ENCODE data around the gene SPATS2L.

DNA sequence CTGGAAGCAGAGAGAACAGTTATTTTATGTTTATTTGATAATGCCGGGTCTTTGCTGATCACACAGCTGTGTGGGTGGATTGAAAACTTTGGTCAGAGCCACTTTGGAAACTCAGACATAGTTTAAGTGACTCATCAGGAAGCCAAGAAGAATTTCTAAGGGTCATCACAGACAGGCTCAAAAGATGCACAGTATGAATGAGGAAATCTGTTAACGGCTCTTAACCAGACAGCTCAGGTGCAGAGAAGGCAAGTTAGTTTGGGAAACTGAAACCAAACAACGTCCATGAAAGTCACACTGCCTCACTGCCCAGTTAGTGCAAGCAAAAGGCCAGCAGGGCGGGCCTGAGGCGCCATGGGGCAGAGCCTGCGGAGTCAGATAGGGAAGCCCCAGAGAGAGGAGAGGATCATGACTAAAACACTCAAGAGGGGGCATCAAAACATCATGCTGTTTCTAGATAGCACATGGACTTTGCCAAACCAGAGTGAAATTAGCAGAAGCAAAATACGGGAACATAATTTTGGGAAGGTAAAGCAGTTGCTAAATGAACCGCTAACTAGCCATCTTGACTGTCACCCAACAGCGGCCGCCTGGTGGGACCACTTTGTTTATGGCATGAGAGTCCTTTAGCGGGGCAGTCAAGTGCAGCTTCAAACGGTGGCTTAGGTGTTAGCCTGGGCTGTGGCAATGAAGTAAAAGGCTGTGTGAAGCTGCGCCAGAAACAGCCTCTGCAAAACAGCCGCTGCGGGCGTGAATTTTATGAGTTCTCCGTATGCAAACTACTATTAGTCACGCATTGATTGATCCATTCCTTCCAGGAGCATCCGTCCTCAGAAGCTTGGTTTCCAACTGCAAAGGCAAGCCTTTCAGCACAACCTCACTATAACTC lies 102.2 kb downstream of the SPATS2L start:
- TF ChIP-seq, protein P1, sequence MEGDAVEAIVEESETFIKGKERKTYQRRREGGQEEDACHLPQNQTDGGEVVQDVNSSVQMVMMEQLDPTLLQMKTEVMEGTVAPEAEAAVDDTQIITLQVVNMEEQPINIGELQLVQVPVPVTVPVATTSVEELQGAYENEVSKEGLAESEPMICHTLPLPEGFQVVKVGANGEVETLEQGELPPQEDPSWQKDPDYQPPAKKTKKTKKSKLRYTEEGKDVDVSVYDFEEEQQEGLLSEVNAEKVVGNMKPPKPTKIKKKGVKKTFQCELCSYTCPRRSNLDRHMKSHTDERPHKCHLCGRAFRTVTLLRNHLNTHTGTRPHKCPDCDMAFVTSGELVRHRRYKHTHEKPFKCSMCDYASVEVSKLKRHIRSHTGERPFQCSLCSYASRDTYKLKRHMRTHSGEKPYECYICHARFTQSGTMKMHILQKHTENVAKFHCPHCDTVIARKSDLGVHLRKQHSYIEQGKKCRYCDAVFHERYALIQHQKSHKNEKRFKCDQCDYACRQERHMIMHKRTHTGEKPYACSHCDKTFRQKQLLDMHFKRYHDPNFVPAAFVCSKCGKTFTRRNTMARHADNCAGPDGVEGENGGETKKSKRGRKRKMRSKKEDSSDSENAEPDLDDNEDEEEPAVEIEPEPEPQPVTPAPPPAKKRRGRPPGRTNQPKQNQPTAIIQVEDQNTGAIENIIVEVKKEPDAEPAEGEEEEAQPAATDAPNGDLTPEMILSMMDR (IDR thresholded peaks at IDR 0.05; ENCODE audit: insufficient read depth, low read depth, low read length): no peak
- TF ChIP-seq EZH2 (IDR thresholded peaks at IDR 0.05; ENCODE audit: insufficient read depth, low read length): no peak
